Measurements from ENCODE around the gene MRPL17. TPM values are rescaled to one million over a fixed set of nuclear protein-coding genes. Genes with fewer than 3 reads are reported as not detected.

MRPL17 gene
- total and polyA plus RNA-seq, 10 of the 15 experiments (the other 5 are each of a cell fraction or from before 2014, with no cell fraction given), result 60.3 to 171 (median 94.8) TPM

DNA sequence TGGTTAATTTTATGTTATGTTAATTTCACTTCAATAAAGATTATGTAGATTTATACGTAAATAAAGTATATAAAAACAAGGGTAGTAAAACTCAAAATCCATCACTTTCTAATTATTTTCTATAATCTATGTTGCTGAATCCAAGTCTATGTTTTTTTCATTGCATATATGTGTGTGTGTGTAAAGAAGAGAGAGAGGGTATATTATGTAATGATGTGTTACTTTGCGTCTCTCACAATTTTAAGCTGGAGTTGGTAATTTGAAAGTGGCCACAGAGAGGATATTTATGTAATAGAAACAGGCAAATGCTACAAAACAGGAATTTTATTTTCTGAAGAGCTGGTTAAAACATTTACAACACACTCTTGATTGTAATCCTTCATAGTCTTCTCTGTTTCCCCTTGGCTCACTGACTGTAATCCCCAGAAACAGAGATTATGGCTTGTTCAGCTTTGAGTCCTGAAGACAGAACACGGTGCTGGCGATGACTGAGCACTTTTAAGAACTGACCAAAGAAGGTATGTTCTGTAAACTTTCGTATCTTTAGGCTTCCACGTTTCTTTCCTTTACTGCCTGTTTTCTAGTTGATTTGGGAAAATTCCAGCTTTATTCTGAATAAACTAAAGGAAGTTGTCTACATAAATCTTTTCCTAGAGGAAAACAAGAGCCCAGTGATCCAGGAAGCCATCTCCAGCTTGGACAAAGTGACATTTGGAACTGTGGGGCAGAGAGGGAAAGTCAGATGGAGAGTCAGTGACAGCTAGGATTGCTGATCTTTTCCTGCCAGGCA is 45.0 kb upstream of the MRPL17 start:
- no peak overlapping the region for H2AFZ ChIP-seq (ENCODE audit: control insufficient read depth, low read depth, low read length)
- FAIRE-seq, result no peak
- H3K9me3 ChIP-seq (replicated peaks; ENCODE audit: control insufficient read depth, insufficient read depth, low read length), result peaks cover 1% of the 10 kb centered on the region; the same call in 1 of the 3 replicates
- H3K27ac ChIP-seq (ENCODE audit: control insufficient read depth, insufficient read depth), result no peak overlapping the region
- ChIA-PET RAD21 (ENCODE audit: unreplicated experiment) (interaction anchor here (1.4 kb wide), 1 partner anchor 9 kb away, joined by 4 read pairs; no protein-coding TSS in a partner anchor), SMC1A (ENCODE audit: uncharacterized antibody, unreplicated experiment) (interaction anchor here (1.1 to 1.8 kb wide), 5 partner anchors 11 to 31 kb away, joined by 3 to 7 read pairs (median 6); no protein-coding TSS in a partner anchor), CTCF (interaction anchor here (0.7 to 3.5 kb wide), 11 partner anchors 10 to 197 kb away, joined by 3 to 24 read pairs (median 4); no protein-coding TSS in a partner anchor), POLR2A (interaction anchor here (0.5 kb wide), 1 partner anchor 107 kb away, joined by 4 read pairs; no protein-coding TSS in a partner anchor)
- H3K4me2 ChIP-seq (ENCODE audit: control insufficient read depth, insufficient read depth), result no peak overlapping the region
- no peaks in the 10 kb centered on the region for H4K20me1 ChIP-seq (ENCODE audit: control insufficient read depth, insufficient read depth)
- H3K79me2 ChIP-seq (ENCODE audit: control insufficient read depth, insufficient read depth, low read length), result peaks cover 3% of the 10 kb centered on the region
- ATAC-seq, result no peak
- BruUV-seq (replicated peaks), result TSS peak; percentile 8
- no peak overlapping the region for H3K4me3 ChIP-seq
- H3K27me3 ChIP-seq (replicated peaks in 1 of 2; ENCODE audit: control insufficient read depth in 2 of 2, insufficient read depth in 2 of 2, low read length in 1 of 2), result no peaks in the 10 kb centered on the region
- H3K4me1 ChIP-seq (ENCODE audit: control insufficient read depth, insufficient read depth, low read length), result peaks cover under 1% of the 10 kb centered on the region; the same call in 1 of the 2 replicates
- H3K9ac ChIP-seq (ENCODE audit: control insufficient read depth, insufficient read depth, low read length), result no peak overlapping the region
- in situ Hi-C loops (cut with MboI), result no loop called here
- intact Hi-C loops (cut with micrococcal nuclease; ENCODE audit: unreplicated experiment), result no loop called here
- H3K36me3 ChIP-seq (ENCODE audit: control insufficient read depth in 2 of 2, insufficient read depth in 2 of 2, low read length in 1 of 2), result peaks cover 0 to 9% of the 10 kb centered on the region in 2 experiments; a peak in 2 of 4 replicates
- no peak for DNase-seq (ENCODE audit: low read depth, low spot score)
- 97% methylated on average over 6 of the region's 6 CpGs for WGBS (ENCODE audit: insufficient coverage, insufficient replicate concordance, low lambda C conversion rate, missing lambda C conversion rate)
- TF ChIP-seq, protein P1, sequence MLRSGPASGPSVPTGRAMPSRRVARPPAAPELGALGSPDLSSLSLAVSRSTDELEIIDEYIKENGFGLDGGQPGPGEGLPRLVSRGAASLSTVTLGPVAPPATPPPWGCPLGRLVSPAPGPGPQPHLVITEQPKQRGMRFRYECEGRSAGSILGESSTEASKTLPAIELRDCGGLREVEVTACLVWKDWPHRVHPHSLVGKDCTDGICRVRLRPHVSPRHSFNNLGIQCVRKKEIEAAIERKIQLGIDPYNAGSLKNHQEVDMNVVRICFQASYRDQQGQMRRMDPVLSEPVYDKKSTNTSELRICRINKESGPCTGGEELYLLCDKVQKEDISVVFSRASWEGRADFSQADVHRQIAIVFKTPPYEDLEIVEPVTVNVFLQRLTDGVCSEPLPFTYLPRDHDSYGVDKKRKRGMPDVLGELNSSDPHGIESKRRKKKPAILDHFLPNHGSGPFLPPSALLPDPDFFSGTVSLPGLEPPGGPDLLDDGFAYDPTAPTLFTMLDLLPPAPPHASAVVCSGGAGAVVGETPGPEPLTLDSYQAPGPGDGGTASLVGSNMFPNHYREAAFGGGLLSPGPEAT (IDR thresholded peaks at IDR 0.05; ENCODE audit: low read depth), result no peak
- no peak for TF ChIP-seq EED (IDR thresholded peaks at IDR 0.05; ENCODE audit: low read depth)
- TF ChIP-seq RCOR1 (conservative IDR thresholded peaks at IDR 0.05; ENCODE audit: low read depth, low read length), result no peak
- TF ChIP-seq CTCF (IDR thresholded peaks at IDR 0.05 in 2 of 3, conservative IDR thresholded peaks at IDR 0.05 in 1 of 3; ENCODE audit: control insufficient read depth in 2 of 3, extremely low read depth in 1 of 3, insufficient read depth in 1 of 3, low read depth in 3 of 3, low read length in 3 of 3), result no peak
- no peak for TF ChIP-seq ZNF217 (IDR thresholded peaks at IDR 0.05)
- TF ChIP-seq HDGF (IDR thresholded peaks at IDR 0.05), result no peak
- TF ChIP-seq, protein P2, sequence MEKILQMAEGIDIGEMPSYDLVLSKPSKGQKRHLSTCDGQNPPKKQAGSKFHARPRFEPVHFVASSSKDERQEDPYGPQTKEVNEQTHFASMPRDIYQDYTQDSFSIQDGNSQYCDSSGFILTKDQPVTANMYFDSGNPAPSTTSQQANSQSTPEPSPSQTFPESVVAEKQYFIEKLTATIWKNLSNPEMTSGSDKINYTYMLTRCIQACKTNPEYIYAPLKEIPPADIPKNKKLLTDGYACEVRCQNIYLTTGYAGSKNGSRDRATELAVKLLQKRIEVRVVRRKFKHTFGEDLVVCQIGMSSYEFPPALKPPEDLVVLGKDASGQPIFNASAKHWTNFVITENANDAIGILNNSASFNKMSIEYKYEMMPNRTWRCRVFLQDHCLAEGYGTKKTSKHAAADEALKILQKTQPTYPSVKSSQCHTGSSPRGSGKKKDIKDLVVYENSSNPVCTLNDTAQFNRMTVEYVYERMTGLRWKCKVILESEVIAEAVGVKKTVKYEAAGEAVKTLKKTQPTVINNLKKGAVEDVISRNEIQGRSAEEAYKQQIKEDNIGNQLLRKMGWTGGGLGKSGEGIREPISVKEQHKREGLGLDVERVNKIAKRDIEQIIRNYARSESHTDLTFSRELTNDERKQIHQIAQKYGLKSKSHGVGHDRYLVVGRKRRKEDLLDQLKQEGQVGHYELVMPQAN (conservative IDR thresholded peaks at IDR 0.05), result no peak
- no peak for TF ChIP-seq ZBTB40 (IDR thresholded peaks at IDR 0.05; ENCODE audit: borderline replicate concordance)
- TF ChIP-seq FOXM1 (IDR thresholded peaks at IDR 0.05; ENCODE audit: low read depth, low read length), result no peak
- TF ChIP-seq SRF (IDR thresholded peaks at IDR 0.05; ENCODE audit: low read depth in 2 of 2, low read length in 2 of 2), result no peak
- TF ChIP-seq FOS (IDR thresholded peaks at IDR 0.05; ENCODE audit: borderline replicate concordance, extremely low read depth, insufficient read length), result no peak

All from GM12878 (cell line).